ENCODE results near the gene FBXO47.
A peak's percentile ranks its signal among the peaks of the same experiment; 100 is the strongest.

Gene FBXO47

GRCh38 chr17:38926293-38927070 is 40.7 kb downstream of the FBXO47 start:
- DNase-seq (ENCODE audit: low read depth): peak; percentile 37

GRCh38 chr17:38925263-38925995 is 41.8 kb downstream of the FBXO47 start, which contains the start of gene LASP1NB:
Gene LASP1NB, plus strand, starts transcription at chr17:38925614.
- peak; percentile 27 for DNase-seq (ENCODE audit: low read depth)
- TF ChIP-seq, protein P1, sequence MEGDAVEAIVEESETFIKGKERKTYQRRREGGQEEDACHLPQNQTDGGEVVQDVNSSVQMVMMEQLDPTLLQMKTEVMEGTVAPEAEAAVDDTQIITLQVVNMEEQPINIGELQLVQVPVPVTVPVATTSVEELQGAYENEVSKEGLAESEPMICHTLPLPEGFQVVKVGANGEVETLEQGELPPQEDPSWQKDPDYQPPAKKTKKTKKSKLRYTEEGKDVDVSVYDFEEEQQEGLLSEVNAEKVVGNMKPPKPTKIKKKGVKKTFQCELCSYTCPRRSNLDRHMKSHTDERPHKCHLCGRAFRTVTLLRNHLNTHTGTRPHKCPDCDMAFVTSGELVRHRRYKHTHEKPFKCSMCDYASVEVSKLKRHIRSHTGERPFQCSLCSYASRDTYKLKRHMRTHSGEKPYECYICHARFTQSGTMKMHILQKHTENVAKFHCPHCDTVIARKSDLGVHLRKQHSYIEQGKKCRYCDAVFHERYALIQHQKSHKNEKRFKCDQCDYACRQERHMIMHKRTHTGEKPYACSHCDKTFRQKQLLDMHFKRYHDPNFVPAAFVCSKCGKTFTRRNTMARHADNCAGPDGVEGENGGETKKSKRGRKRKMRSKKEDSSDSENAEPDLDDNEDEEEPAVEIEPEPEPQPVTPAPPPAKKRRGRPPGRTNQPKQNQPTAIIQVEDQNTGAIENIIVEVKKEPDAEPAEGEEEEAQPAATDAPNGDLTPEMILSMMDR (conservative IDR thresholded peaks at IDR 0.05; ENCODE audit: low read length): no peak
- H3K4me3 ChIP-seq (ENCODE audit: low read length): peak within 1 kb of the TSS; percentile 17; the same call in 1 of the 2 replicates

More at GRCh38 chr17:38926293-38927070, 40.7 kb downstream of the FBXO47 start:
- H3K4me3 ChIP-seq (ENCODE audit: low read length): no peak overlapping the region
- TF ChIP-seq, protein P1 (conservative IDR thresholded peaks at IDR 0.05; ENCODE audit: low read length): no peak

- TF ChIP-seq, protein P1 (conservative IDR thresholded peaks at IDR 0.05; ENCODE audit: low read length): peak; percentile 16; the same call in 1 of the 2 replicates
- peak; percentile 70 for DNase-seq (ENCODE audit: low read depth)
- H3K4me3 ChIP-seq (ENCODE audit: low read length): no peak overlapping the region
Observed at GRCh38 chr17:38922538-38923297, 44.5 kb downstream of the FBXO47 start.

DNA sequence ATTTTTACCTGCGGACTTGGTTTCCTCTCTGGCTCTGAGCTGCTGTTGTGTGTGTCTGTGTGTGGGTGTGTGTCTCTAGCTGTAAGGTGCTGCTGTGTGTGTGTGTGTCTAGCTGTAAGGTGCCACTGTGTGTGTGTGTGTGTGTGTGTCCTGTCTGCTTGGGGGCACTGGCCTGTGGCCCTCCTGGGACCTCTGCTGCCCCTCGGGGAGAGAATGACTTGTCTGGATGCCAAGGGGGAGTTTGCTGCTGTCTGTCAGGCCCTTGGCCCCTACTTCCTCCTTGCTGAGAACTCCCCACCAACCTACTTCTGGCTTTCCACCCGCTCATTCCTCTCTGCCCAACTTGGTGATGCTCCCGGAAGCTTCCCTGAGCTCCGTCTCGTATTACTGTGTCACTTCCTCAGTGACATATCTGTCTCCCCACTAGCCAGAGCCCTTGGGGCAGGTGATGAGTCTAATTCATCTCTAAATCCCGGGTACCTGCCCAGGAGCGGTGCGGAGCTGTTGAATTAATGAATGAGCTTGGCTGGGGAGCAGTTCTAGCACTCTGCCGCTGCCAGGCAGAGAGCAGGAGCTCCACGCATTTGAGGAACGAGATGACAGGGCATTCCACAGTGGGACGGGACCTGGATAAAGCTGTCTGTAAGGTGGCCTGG is 45.3 kb downstream of the FBXO47 start:
- no peak for DNase-seq (ENCODE audit: low read depth)
- TF ChIP-seq, protein P1 (conservative IDR thresholded peaks at IDR 0.05; ENCODE audit: low read length): no peak
- no peak overlapping the region for H3K4me3 ChIP-seq (ENCODE audit: low read length)

DNA sequence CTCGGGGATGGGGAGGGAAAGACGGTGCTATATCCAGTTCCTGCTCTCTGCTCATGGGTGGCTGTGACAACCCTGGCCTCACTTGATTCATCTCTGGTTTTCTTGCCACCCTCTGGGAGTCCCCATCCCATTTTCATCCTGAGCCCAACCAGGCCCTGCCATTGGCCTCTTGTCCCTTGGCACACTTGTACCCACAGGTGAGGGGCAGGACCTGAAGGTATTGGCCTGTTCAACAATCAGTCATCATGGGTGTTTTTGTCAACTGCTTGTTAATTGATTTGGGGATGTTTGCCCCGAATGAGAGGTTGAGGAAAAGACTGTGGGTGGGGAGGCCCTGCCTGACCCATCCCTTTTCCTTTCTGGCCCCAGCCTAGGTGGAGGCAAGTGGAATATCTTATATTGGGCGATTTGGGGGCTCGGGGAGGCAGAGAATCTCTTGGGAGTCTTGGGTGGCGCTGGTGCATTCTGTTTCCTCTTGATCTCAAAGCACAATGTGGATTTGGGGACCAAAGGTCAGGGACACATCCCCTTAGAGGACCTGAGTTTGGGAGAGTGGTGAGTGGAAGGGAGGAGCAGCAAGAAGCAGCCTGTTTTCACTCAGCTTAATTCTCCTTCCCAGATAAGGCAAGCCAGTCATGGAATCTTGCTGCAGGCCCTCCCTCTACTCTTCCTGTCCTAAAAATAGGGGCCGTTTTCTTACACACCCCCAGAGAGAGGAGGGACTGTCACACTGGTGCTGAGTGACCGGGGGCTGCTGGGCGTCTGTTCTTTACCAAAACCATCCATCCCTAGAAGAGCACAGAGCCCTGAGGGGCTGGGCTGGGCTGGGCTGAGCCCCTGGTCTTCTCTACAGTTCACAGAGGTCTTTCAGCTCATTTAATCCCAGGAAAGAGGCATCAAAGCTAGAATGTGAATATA is 46.6 kb downstream of the FBXO47 start:
- TF ChIP-seq, protein P1 (conservative IDR thresholded peaks at IDR 0.05; ENCODE audit: low read length): no peak
- no peak for DNase-seq (ENCODE audit: low read depth)
- no peak overlapping the region for H3K4me3 ChIP-seq (ENCODE audit: low read length)
